ENCODE measurements around the gene ARIH1.

- no peak for TF ChIP-seq CTCF (conservative IDR thresholded peaks at IDR 0.05 in 1 of 2, IDR thresholded peaks at IDR 0.05 in 1 of 2; ENCODE audit: low read depth in 1 of 2, low read length in 2 of 2)
- TF ChIP-seq EZH2 (IDR thresholded peaks at IDR 0.05; ENCODE audit: low read length, missing control alignments) = no peak
Observed at GRCh38 chr15:72497402-72497801, 23.3 kb downstream of the ARIH1 start.
